Panc1 (cell line): ENCODE results near the gene SLC14A1.

Experiments
- TCF7L2 ChIP-seq: IDR thresholded peaks from 2 replicates; pipeline ENCODE4 v1.6.1; 2011; ENCODE audit warnings: mild to moderate bottlenecking, low read depth, low read length, inconsistent platforms
- TF ChIP-seq, protein P1 (sequence below): fragments of 450-650 bp; IDR thresholded peaks from 2 replicates; pipeline ENCODE4 v1.5.1; 2017; ENCODE audit warnings: mild to moderate bottlenecking

DNA sequence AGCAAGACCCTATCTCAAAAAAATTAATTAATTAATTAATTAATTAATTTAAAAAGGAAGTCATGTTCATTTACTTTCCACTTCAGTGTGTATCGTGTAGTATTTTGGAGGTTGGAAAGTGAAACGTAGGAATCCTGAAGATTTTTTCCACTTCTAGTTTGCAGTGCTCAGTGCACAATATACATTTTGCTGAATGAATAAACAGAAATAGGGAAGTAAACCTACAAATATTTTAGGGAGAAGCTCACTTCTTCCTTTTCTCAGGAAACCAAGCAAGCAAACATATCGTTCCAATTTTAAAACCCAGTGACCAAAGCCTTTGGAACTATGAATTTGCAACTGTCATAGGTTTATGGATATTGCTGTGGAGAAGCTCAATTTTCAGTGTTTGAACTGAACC is 27.8 kb downstream of the SLC14A1 start:
- TF ChIP-seq TCF7L2: no peak
- TF ChIP-seq, protein P1, sequence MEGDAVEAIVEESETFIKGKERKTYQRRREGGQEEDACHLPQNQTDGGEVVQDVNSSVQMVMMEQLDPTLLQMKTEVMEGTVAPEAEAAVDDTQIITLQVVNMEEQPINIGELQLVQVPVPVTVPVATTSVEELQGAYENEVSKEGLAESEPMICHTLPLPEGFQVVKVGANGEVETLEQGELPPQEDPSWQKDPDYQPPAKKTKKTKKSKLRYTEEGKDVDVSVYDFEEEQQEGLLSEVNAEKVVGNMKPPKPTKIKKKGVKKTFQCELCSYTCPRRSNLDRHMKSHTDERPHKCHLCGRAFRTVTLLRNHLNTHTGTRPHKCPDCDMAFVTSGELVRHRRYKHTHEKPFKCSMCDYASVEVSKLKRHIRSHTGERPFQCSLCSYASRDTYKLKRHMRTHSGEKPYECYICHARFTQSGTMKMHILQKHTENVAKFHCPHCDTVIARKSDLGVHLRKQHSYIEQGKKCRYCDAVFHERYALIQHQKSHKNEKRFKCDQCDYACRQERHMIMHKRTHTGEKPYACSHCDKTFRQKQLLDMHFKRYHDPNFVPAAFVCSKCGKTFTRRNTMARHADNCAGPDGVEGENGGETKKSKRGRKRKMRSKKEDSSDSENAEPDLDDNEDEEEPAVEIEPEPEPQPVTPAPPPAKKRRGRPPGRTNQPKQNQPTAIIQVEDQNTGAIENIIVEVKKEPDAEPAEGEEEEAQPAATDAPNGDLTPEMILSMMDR: no peak
